Ramos (cell line): ENCODE measurements around the gene PACS2.

Experiments
- in situ Hi-C: fragments of 300-500 bp; cut with MboI; formaldehyde crosslinking; loops from one replicate; pipeline ENCODE4 v1.14.3; 2022; ENCODE audit warnings: low sequenced_read_pairs; ENCODE audit not compliant: unreplicated experiment

Gene PACS2

DNA sequence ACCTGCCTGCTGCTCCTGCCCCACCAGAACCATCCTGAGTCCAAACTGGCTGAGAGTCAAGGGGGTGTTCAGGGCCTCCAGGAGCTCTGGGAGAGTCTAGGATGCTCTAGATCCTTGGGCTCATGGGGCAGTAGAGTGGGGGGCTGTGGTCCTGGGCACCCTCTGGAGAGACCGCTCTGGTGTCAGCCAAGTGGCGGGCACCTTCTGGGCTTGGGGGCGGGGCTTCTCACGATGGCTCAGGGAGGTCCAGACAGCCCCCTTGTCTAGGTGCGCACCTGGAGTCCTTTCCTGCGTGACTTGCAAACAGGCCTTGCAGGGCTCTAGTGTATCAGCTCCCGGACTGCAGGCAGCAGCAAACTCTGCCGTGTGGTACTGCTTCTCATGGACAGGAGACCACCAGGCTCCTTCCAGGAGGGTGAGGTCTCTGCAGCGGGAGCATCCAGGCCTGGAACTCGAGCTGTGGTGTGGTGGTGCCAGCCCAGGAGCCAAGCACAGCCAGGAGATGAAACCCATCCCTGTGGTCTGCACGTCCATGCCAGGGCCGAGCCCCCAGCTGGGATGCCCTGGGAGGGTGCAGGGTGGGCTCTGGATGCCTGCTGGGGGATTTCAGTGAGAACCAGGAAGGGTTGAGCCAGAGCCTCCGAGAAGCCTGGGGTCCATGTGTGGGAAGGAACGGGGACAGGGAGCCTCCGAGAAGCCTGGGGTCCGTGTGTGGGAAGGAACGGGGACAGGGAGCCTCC, 15.0 kb downstream of the PACS2 start:
- in situ Hi-C loops, result loop anchor here (25.0 kb wide), 1 partner anchor 117 kb away; no protein-coding TSS in a partner anchor

DNA sequence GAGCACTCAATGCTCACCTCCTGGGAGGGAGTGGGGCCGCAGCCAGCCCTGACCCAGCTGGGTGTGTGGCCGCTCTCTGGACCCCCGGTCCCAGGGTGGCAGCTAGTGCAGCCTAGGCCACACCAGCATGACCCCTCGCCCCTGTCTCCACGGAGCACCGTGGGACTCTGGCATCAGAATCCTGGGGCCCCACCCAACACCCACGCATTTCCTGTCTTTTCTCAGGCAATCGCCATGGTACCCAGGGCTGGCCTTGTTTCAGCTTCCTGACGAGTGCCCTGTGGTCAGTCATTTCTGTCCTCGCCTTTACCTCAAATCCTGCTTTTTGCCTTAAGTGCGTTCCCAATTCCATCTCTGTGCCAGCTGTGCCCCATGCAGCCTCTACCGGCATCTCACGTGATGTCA, 15.9 kb downstream of the PACS2 start:
- in situ Hi-C loops, result loop anchor here (25.0 kb wide), 1 partner anchor 118 kb away; no protein-coding TSS in a partner anchor

DNA sequence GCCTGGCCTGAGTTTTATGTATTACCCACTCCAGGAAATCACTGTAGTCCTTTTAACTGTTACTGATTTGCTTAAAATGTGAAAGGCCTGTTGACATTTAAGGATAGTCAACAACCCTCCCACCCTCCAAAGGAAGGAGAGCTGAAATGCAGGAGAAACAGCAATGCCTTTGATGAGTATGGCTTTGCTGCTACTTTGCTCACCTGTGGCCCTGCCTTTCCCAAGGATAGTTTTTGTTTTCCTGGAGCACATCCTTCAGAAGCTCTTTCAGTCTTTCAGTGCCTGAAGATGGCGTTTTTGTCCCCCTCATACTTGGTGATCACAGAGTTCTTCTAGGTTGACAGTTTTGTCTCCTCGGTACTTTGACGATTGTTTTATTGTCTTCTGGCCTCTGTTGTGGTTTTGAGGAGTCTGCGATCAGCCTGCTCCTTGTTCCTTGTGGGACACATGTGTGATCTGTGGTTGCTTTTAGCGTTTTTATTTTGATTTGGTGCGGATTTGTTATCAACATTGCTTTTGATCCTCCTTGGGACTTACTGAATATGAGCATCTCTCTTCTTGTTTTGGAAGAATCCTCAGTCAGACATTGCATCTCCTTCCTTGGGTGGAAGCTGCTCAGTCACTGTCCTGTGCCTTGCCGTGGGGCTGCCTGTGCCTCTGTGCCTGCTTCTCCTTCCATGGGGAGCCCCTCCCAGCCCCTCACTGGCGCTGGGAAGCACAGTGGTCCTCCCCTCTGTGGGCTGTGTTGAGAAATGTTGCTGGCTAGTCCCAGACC, 17.2 kb downstream of the PACS2 start:
- in situ Hi-C loops, result loop anchor here (25.0 kb wide), 1 partner anchor 119 kb away; no protein-coding TSS in a partner anchor

DNA sequence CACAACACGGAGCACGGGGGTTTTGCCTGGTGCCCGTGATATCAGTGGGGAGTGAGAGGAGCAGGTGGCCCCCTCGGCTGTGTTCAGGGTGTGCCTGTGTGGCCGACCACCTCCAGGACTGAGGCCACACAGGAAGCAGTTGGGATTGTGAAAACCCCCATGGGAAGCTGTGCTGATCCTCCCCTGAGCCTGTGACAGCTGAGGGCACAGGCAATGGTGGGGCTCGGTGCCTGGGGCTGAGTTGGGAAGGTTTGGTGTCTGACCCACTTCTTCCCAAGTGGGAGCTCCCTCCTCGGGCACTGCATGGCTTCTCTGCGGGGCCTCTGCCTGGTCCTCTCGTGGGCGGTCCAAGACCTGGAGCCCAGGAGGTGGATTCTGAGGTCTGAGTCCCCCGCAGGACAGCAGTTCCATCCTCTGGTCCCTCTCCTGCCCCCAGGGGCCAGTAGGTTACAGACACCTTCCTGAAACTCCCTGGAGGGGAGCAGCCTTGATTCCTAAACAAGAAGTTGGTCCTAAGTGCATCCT, 17.9 kb downstream of the PACS2 start:
- in situ Hi-C loops, result loop anchor here (25.0 kb wide), 1 partner anchor 120 kb away; no protein-coding TSS in a partner anchor

DNA sequence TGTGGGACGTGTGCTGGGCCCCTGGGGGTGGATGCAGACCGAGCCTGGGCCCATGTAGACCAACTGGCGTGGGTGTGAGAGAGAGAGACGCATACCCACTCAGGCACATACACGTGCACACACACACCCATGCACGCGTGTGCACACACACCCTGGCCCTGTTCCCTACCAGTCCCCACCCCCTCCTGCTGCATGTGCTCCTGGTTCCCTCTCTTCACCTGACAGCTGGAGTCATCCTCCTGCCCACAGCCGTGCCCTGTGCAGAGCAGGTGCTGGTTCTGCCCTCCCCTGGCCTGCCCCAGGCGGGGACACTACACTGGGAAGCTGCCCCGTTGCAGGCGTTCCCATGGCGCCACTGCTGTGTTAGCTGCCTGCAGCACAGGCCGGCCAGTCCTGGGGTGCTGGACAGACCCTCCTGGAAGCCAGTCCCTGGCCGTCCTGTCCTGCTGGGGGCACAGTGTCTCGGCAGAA, 18.5 kb downstream of the PACS2 start:
- in situ Hi-C loops, result loop anchor here (25.0 kb wide), 1 partner anchor 121 kb away; no protein-coding TSS in a partner anchor

DNA sequence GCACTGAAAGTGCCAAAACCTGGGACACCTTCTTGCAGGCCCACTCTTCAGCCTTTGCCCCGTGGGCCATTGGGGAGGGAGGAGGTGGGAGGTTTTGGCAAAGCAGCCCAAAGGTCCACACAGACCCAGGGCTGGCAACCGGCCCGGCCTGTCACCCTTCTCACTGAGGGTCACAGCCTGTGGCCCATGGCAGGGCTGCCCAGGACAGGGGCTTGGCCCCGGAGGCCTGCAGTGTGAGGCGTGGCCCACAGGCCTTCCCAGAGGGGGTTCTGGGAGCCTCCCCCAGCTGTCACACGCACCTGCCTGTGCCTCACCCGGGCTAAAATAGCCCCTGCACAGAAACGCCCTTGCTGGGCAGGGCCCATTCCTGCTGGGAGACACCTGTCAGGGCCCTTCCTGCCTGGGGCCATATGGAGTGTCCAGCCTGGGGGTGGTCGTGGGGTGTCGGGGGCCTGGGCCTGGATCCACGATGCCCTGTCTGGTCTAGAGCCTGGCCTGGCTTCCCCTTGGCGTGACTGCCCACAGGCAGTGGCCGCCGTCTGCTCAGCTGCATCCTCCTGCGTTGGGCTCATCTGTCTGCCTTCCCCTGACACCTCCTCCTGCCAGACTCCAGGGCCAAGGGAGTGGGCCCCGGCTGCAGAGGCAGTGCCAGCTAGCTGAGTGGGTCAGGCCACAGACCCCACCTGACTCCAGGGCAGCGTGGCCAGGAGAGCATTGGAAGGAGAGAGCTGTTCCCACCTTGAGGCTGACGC, 19.2 kb downstream of the PACS2 start:
- in situ Hi-C loops, result loop anchor here (25.0 kb wide), 1 partner anchor 121 kb away; no protein-coding TSS in a partner anchor

DNA sequence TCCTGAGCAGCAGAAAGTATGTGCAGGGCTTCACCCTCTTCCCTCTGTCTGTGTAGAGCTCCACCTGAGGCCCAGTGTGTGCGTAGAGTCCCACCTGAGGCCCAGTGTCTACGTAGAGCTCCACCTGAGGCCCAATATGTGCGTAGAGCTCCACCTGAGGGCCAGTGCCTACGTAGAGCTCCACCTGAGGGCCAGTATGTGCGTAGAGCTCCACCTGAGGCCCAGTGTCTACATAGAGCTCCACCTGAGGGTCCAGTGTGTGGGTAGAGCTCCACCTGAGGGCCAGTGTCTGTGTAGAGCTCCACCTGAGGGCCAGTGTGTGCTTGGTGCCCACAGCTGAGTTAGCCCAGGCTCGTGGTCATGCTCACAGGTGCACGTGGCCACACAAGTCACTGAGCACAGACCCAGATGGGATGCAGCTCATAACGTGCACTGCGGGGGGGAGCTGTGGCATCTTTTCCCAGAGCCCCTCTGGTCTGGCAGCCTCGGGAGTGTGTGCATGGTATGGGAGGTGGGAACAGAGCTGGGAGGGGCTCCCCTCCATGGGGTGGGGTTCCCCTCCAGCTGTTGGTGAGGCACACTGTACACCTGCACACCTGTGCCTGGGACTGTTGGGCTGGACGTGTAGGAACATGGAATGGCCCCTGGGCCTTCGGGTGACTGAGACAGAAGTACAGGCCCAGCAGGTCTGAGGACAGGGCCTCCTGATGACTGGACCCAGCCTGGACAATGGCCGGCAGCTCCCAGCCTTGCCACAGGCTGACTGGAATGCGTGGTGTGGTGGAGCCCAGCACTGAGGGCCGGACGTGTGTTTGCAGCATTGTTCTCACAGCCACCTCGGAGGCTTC, 20.1 kb downstream of the PACS2 start:
- in situ Hi-C loops, result loop anchor here (25.0 kb wide), 1 partner anchor 122 kb away; no protein-coding TSS in a partner anchor

DNA sequence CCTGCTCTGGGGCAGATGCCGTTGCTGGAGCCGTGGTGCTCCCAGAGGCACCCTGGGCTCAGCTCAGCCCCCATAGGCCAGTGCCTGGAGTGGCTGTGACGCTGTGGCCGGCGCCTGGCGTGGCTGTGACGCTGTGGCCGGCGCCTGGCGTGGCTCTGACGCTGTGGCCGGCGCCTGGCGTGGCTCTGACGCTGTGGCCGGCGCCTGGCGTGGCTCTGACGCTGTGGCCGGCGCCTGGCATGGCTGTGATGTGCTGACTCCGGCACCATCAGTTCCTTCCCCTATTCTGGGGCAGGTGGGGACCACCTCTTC, 20.6 kb downstream of the PACS2 start:
- in situ Hi-C loops, result loop anchor here (25.0 kb wide), 1 partner anchor 123 kb away; no protein-coding TSS in a partner anchor

DNA sequence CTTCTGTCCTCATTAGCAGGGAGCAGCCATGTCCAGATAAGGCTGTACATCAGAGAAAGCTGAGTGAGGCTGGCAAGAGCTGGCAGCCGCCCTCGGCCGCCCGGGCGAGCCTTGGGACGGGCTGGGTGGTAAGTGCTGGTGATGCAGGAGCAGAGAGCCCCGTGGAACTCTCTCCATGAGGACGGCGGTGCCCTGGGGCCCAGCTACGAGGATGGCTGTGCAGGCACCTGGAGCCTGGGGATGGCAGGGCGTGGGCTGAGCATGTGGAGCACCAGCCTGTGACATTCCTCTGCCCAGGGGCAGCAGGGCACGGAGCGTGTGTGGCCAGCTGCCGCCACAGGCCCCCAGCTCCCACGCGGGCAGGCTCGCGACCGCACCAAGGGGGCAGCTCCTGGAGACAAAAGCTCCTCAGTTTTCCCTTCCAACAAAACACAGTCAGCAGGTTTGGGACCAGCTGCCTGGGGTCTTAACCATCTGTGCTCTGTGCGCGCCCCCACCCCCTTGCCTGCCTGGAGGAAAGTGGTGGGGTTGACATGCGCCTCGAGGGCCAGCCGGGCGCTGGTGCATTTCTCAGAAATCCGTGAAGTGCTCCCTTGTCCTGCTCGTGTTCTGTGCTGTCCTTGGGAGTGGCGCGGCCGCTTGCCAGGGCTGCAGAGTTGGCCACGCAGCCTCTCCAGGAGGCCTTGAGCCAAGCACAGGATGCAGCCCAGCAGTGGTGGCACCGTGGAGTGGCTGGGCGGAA, 21.4 kb downstream of the PACS2 start:
- in situ Hi-C loops, result loop anchor here (25.0 kb wide), 1 partner anchor 124 kb away; no protein-coding TSS in a partner anchor

DNA sequence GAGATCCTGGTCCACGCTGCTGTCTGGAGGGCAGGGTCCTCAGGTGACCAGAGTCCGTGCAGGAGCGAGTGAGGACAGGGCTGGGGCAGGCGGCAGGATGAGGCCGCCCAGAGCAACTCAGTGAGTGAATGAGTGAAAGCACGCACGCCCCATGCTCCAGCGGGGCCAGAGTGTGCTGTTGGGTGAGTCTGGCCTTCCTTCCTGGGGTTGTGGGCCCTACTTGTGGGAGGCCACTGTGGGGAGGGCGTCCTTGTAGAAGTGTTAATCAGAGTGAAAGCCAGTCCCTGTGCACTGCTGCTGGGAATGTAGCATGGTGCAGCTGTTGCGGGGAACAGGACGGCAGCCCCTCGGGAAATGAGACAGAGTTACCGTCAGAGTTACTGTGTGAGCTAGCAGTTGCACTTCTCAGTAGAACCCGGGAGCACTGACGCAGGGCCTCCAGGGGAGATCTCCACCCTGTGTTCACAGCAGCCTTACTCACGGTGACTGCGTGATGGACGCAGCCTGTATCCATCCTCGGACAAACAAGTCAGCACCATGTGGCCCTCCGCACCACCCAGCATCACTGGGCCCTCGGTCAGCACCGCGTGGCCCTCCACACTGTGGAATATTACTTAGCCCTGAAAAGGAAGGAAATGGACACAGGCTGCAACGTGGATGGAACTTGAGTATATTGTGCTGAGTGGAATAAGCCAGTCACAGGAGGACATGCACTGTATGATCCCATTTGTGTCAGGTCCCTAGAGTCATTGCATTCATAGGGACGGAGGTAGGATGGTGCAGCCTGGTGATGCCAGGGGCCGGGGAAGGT, 22.1 kb downstream of the PACS2 start:
- in situ Hi-C loops, result loop anchor here (25.0 kb wide), 1 partner anchor 124 kb away; no protein-coding TSS in a partner anchor

DNA sequence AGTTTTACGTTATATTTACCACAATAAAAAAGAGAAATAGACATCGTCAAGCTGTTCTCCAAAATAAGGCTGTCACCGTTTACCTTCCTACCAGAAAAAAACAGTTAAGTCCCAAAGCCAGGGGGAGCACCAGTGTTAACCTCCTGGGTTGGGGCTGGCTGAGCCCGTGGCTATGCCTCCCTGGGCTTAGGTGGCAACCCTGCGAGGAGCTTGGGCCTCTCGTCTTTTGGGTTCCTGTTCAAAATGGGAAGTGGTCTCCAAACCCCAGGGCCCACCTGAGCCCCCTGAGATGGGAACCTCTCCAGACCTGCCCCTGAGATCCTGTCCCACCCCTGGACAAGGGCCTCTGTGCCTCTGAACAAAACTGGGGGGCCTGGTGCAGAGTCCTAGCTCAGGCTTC, 22.9 kb downstream of the PACS2 start:
- in situ Hi-C loops, result loop anchor here (25.0 kb wide), 1 partner anchor 125 kb away; no protein-coding TSS in a partner anchor

DNA sequence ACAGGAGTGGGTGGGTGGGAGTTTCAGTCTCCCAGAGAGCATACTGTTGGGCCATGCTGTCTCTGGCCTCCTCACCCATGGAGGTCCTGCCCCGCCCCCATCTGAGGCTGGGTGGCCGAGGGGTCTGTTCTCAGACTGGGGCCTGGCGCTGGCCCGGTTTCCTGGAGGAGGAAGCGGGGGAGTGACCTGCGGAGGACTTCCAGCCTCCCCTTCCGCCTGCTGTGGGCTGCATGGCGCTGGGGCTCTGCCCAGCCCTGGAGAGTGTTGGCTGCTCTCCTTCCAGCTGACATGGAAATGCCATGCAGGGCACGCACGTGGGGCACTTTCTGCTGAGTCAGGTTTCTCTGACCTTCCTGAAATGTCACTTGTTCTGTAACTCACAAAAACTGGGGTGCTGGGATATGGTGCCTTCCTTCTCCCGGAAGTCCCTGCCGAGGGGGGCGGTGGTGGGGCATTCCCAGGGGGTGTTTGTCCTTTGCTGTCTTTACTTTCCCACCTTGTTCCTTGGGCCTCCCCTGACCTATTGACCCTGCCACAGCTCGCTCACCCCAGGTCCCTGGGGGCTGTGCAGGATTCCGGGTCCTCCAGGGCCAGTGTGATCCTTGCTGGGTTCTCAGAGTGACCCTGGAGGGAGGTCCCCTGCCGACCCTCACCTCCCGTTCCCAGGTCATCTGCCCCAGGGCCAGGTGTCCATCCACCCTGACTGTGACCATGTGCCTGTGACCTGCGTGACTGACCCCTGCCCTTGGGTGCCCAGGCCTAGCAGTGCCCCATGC, 23.6 kb downstream of the PACS2 start:
- in situ Hi-C loops, result loop anchor here (25.0 kb wide), 1 partner anchor 126 kb away; no protein-coding TSS in a partner anchor

DNA sequence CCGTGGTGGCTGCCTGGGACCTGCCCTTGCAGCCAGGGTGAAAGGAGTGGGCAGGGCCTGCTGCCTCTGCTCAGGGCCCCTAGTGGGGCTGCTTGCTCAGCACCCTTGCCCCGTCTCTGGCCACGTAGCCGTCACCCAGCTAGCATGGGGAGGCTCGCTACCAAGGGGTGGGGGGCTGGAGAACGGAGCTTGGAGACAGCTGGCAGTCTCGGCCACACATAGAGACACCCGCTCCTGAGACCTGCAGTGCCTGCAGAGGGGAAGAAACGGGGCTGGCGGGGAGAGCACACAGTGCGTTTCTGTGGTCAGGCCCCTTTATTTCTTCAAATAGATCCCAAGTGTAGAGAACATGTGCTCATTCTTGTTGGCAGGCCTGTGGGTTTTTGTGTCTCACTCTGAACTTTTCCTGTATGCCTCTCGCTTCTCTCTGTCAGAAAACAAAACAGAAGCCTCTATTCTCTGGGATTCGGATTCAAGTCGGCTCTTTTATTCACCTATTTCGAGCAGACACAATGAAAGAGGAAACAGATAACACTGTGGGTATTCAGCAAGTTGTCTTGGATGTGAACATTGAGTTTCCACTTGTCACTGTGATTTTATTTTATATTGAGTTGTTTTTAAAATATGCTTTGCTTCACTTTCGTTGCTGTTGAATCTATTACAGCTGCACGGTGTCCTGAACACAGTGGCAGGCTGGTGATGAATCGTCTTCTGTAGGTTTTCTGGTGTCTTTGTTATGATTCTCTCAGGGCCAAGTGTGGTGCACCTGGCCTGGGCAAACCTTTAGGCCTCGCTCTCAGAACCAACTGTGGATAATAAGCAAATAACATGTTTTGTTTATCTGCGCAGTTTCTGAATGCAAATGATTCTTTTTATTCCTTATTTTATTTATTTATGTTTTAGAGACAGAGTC, 26.5 kb downstream of the PACS2 start:
- in situ Hi-C loops, result loop anchor here (25.0 kb wide), 1 partner anchor 129 kb away; no protein-coding TSS in a partner anchor

DNA sequence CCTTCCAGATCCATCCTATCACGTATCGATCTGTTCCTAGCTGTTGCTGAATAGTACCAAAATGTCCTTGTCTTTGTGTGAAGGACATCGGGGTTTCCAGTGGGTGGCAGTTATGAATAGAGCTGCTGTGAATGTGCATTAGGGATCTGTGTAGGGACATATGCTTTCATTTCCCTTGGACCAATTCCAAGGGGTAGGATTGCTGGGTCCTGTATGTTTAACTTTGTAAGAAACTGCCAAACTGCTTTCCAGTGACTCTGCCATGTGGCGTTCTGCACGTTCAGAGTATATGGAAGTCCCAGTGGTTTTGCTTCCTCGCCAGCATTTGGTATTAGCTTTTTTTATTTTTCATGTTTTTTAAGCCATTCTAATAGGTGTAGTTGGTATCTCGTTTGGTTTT, 28.6 kb downstream of the PACS2 start:
- in situ Hi-C loops, result loop anchor here (25.0 kb wide), 1 partner anchor 131 kb away; no protein-coding TSS in a partner anchor

DNA sequence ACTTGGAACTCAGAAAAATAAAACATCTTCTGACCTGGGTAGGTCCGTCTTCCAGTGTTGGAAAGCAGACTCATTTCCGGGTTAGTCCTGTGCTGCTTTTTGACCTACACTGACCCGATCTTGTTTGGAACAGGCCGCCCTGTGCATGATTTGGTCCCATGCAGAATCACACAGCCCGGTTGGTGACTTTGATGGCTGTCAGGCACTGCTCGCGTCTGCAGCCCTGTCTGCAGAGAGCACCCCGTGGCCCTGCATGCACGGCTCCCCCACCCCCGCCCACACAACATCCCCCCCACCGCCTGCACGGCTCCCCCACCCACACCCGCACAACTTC, 31.6 kb downstream of the PACS2 start:
- in situ Hi-C loops, result loop anchor here (25.0 kb wide), 1 partner anchor 134 kb away; no protein-coding TSS in a partner anchor
